HG03064 (cell line): ENCODE results near the gene NAT8L.

Experiments used
- ATAC-seq: cut with Tn5 transposase; IDR thresholded peaks from one replicate; pipeline ENCODE4 v1.9.1; 2021; ENCODE audit warnings: low read depth; ENCODE audit not compliant: unreplicated experiment

NAT8L gene

DNA sequence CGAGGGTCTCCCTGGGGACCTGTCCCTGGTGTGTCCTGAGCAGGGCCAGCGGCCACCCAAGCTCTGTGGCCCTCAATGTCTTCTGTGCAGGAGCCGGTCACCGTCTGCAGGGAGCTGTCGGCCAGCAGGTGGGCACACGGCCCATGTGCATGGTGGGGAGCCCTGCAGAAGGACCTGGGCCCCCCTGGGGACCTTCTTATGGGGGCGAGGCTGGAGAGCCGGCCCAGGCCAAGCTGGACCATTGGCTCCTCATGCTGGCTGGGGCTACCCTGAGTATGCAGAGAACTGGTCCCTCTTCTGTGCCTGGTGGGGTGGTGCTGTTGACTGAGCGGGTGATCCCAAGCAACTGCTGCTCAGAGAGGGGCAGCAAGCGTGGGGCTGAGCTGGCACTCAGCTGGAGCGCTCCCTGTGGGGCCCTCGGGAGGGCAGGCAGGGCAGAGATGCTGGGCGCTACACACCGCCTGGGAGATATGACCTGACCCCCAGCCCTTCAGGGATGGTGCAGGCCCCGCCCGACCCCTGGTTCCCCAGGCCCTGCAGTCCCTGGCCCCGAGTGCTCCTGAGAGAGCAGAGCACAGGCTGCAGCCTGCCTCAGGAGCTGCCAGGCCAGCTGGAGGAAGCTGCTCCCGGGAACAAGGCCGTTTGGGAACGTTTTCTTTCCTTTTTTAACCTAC lies 14.8 kb downstream of the NAT8L start:
- ATAC-seq = no peak

DNA sequence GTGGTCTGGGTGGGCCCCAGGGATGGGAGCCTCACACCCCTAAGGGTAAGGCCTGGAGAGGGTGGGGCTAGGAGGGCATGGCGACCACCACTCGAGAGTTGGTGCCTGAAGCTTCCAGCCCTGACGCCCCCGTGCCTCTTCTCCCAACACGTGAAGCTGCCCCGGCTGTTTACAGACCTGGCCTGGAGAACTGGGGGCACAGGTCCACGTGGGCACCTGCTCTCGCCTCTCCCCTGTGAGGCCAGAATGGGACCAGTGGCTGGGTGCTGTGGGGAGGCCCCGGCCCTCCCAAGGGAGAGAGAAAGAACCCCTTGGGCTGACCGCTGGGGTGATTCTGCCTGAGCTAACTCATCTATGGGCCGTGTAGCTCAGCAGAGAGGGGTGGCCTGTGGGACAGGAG lies 15.5 kb downstream of the NAT8L start:
- no peak for ATAC-seq

DNA sequence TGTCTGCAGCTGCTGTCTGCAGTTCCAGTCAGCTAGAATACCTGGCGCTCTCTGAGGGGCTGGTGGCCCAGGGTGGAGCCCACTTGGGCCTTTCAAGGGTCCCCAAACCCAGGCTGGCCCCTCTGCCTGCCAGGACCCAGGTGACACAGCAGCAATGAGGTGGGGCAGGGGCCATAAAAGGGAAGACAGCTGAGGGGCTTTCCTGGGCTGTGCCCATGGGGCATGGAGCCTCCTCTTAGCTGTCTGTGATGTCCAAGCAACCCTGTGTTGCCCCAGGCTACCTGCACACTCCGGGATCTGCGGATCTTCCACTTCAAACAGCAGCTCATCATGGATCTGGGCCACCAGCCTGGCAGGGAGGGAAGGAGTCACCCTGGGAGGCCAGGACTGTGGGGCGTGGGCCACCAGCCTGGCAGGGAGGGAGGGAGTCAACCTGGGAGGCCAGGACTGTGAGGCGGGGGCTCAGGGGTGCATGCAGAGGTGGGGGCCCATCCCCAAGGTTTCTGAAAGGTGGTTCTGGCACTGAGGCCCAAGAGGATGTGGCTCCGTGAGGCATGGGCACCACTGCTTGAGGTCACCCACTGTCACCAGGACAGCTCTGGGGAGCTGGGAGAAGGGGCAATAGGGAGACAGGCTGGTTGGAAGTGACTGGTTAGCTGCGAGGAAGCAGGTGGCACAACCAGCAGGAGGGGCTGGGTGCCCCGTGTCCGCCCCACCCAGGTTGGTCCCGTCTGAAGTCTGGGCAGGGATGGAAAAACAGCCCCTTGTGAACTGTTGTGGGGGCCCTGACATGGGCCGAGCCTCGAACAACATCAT lies 16.3 kb downstream of the NAT8L start:
- ATAC-seq = no peak

DNA sequence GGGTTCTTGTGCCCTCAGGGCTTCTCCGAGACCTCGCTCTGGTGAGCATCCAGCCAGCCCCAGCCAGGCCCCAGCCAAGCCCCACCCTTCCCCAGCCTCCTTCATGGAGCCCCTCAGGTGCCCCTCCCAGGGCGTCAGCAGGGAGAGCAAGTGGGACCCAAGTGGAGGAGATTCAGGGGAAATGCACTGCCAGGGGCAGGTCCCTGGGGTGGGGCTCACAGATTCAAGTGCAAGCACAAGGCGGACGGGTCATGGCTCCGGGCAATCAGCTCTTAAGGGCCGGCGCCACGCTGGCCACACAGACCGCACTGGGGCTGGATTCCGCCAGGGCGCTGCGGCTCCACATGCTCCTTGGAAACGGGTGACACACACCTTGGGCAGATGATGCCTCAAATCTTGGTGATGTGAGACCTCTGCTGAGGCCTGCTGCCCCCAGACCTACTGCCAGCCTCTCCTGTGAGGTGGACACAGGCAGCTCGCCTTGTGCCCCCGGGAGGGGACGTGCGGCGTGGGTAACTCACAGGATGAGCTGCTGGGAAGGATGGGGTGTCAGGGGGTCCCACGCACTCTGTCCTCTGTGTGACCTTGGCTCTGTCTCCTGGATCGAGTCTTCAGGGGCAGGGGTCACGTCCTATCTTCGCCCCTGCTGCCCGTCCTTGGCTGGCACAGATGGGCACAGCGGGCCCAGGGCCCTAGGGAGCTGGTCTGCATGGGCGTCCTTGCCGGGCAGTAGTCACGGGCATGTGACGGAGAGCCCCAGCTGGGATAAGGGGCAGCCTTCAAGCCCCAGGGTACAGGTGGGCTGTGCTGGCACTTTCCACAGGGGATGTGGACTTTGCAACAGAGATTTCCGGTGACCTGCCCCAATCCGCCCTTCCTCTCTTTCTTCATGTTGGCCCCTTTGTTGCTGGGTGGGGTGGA lies 17.1 kb downstream of the NAT8L start:
- ATAC-seq = no peak

DNA sequence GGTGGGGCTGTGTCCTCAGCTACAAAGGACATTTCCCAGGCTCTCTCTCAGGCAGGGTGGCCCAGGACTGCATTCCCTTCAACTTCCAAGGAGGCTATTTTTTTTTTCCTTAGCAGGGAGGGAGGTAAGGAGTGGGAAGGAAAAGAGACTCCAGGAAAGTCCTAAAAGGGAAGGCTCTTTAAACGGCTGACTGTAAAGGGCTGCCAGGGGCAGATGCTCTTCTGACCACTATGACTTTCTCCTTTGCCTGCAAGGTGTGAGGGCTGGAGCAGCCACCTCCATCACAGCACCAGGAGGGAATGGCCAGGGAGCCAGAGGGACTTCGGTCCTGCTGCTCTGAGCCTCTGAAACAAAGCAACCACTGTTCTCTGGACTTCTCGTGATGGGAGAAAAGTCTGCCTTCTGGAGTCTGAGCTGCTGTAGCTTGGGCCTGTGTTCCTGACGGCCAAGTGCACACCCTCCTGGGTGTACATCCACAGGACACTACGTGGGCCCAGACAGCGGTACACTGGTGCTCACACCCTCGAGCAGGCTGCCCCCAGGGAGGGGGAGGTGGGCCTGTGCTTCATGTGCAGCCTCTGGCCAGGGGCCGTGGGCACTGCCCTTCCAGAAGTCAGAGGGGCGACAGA lies 17.9 kb downstream of the NAT8L start:
- no peak for ATAC-seq

DNA sequence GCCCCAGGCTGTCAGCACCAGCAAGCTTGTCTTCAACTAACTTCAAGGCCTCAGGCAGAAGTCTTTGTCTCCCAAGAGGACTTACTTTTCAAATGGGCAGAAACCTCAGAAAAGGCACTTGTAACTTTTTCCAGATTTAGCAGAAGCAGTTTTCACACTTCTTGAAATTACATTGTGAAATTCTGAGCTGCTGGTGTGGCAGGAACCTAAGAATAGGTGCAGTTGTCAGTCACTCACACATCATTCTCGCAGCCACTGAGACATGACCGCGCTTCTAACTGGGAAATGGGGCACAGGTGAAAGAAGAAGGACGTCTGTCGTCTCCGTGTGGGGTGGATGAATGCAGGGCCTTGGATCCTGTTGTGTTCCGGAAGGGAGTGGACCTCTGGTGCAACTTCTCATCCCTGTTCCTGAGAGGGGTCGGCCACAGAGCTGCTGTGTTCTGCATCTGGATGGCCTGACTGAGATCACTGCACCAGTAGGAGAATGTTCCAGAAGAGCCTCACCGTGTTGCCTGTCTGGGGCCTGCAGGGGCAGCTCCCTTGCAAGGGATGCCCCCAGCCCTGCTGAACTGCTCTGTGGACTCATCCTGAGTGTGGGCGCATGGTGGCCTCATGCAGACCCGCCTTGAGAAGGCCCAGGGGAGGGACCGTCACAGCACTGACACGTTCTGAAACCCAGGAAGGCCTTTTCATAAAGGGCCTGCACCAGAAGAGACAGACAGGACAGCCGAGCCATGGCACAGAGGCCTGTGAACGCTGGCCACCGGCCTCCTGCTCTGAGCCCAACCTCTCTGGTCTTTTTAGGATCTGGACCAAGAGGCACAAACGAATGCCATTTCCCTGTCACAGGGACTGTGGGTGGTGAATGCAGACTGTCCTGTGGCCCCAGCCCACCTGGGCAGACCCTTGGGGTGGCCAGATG lies 18.7 kb downstream of the NAT8L start:
- no peak for ATAC-seq

DNA sequence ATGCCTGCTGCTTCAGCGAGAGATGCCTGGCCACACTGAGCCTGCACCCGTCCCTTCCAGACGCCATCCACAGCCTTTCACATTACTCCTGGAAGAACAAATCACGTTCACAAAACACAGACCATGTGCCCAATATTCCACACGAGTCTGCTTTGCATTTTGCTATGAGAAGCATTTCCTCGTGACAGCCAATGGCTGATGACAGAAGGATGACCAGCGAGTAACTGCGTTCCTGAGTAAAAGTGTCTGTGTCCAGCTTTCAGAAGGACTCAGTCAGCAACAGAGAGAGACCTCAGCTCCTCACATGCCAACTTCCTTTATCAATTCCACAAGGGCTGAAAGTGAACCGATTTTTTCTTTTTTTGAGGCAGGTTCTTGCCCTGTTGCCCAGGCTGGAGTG lies 19.5 kb downstream of the NAT8L start:
- no peak for ATAC-seq

DNA sequence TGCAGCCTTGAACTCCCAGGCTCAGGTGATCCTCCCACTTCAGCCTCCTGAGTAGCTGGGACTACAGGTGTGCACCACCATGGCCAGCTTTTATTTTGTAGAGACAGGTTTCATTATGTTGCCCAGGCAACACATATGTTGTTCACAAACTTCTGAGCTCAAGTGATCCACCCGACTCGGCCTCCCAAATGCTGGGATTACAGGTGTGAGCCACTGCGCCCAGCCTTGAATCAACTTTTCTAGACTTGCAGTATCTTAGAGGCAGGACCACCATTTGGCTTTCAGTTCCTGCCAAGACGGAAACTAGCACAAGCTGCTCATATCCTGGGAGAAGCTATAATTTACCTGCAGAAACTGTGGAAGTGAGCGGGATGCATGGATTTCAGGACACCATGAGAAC lies 19.9 kb downstream of the NAT8L start:
- no peak for ATAC-seq

DNA sequence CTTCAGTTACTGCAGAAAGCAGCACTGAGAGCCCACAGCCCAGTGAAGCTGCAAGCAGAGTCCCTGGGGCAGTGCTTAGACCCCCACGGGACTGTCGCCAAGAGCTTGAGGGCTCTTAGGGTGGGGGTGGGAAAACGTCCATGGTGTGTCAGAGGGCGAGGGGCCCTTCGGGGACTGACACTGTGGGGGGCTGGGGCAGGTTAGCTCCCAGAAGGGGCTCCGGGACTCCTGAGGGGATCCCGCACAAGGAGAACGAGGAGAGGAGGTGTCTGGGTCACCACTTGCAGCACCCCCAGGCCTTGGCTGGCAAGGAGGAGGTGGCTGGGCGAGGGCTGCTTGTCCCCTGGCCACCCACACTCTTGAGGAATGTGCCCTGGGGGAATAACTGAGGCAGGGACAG lies 20.8 kb downstream of the NAT8L start:
- ATAC-seq = no peak

DNA sequence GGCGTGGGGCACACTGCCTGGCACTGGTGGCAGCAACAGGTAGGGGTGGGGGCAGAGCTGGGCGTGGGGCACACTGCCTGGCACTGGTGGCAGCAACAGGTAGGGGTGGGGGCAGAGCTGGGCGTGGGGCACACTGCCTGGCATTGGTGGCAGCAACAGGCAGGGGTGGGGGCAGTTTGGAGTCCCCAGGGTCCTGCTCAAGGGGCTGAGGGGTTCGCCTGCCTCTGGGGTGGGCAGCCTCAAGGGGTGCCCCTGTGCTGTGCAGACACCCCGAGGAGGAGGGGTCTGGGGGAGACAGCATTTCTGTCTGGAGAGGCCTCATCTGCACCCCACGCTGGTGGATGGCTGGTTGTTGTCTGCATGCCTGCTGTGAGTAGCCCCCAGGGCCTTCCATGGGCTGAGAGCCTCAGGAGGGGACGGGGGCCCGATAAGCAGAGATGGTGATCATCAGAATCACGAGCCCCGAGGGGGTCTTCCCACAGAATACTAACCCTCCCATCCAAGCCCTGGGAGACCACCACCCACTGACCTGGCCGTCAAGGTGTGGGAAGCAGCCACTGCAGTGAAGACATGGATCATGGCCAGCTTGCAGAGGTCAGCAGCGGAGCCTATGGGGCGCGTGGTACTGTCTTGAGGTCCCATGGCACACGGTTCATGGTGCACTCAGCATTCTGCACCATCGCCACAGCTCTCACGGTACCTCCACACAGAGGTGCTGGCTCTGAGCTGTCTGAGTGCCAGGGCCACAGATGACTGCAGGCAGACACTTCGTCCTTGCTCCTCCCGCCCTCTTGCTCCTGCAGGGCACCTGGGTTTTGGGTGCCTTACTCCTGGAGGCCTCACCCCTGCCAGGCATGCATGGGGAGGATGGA lies 21.5 kb downstream of the NAT8L start:
- ATAC-seq = no peak

DNA sequence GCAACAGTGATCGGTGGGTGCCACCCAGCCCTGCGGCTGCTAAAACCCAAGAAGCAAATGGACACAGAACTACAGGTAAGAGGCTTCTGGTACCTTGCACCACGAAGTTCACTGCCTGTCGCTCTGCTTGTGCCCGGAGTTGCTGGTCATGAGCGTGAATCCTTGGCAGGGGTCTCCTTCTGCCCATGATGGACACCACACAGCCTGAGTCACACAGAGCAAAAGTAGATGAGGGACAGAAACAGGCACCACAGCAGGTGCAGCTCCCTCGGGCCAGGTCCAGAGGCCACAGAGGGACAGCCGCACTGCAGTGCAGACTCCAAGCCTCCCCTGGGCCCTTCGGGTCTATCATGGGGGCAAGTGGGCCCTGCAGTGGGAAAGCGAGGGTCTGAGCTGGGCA lies 22.4 kb downstream of the NAT8L start:
- no peak for ATAC-seq

DNA sequence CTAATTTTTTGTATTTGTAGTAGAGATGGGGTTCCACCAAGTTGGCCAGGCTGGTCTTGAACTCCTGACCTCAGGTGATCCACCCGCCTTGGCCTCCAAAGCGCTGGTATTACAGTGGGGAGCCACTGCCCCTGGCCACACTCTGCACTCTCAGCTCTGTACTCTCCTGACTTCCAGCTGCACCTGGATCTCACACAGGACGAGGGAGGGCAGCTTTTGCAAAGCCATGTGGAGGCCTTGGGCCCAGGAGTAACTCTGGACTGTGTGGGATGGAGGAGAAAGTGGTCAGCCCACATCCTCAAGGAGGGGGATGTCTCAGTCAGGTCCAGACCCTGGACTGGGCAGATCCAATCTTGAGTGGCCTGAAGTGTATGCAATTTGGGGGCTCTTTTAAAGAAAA lies 23.0 kb downstream of the NAT8L start:
- no peak for ATAC-seq

DNA sequence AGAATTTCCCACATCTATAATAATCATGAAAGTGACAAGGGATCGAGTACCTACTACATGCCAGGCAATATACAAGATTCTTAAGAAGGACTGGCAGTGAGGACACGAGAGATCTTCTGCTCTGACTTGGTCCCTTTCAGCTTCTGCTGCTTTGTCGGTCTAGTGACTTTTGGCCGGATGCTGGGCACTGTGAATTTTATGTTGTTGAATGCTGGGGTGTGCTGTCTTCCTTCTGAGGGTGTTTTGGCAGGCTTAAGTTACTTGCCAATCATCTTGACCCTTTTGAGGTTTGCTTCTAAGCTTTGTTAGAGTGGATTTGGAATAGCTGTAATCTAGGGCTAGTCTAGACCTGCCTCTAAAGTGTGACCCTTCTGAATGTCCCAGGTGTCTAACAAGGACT lies 23.5 kb downstream of the NAT8L start:
- no peak for ATAC-seq

DNA sequence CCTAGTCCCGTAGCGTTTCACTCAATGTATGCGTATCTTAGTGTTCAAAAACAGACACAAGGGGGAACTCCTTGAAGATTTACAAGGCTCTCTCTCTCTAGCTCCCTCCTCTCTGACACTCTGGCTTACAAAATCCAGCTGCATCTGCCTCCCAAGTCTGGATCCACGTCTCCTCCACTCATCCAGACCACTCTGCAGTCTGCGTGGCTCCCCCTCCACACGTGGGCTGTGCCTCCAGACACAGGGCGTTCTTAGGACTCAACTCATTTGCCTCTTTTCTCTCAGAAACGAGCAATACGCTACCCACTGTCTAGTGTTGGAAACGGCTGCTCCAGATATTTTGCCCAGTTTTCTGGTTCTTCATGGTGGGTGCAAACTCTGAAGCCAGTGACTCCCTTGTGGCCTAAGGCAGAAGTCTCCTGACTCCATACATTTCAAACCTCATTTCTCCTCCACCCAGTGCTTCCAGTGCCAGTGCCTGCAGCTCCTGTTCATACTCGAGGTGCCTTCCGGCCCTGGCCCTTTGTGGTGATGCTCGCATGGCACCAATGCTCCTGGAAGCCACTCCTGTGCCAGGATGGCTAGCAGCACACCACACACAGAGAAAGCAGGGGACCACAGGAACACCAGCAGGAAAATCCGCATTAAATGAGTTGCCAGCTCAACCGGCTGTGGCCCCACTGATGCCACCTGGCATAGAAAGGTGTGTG lies 24.1 kb downstream of the NAT8L start:
- ATAC-seq = no peak

DNA sequence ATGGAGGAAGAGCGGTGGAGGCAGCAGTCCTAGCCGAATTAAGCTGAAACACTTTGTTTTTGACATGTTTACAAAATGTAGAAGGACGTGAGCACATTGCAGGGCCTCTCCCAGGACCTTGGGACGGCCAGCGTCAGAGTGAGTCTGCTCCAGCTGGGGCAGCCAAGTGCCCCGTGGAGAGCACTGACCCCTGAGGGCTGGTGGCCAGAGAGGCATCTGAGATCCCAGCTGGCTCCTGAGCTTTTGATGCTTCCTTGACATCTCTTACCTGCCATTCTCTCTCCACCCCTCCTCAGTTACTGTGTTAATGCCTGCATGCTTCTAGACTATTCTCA lies 24.7 kb downstream of the NAT8L start:
- ATAC-seq = no peak

DNA sequence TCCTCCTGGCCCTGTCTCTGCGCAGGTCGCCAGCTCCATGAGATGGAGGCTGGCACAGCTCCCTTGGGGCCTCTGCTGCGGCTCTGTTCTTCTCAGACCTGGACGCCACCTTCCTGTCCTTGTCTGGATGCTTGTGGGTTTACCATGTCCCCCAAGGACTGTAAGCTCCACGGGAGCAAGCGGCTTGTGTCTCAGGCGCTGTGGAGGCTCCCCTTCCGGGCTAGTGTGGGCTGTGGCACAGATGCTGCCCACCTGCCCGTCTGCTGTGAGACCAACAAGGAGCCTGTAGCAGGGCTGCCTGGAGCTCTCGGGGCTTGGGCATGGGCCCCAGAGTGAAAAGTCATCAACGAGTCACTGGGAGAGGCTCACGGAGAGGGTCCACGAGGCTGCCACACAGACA lies 25.2 kb downstream of the NAT8L start:
- ATAC-seq = no peak

DNA sequence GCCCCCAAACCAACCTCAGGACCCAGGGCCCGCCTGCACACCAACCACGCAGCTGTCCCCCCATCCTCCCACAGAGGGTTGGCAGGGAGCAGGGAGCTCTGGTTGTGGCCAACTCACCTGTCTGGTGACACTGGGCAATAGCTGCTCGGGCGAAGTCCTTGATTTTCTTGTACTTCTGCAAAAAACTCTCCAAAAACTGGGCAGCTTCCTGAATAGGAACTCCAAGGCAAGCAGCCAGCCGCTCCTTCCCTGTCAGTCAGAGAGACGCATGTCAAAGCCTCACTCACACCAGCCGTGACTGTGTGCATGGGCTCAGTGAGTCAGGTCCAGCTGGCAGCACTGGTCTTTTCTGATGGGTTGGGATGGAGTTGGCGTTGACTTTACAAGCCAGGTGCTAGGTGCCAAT lies 26.4 kb downstream of the NAT8L start:
- no peak for ATAC-seq

DNA sequence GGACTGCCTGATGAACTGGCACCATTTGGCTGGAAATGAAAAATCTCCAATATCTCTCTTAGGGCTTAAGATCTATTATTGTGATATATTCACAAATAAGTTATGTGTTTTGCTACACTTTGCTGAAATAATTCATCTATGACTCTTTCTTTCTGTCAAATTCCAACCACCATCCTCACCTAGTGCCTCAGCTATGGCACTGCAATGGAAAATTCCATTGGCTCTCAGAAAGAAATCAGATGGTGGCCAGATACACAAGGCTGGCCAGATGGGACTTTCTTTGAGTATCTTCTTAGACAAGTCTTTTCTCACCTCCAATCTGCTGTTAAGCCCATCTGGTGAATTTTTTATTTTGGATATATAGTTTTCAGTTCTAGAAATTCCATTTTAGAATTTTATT lies 28.0 kb downstream of the NAT8L start:
- ATAC-seq = no peak
